Measurements from ENCODE around the gene GNG7. TPM values are rescaled to one million over a fixed set of nuclear protein-coding genes. Genes with fewer than 3 reads are reported as not detected.

Gene GNG7
- polyA plus RNA-seq, 3 donors: 1.1 to 1.6 (median 1.3) TPM

- no peak overlapping the region for H3K4me3 ChIP-seq (replicated peaks in 1 of 3; ENCODE audit: low read depth in 2 of 3, low read length in 3 of 3)
- H3K27me3 ChIP-seq (ENCODE audit: control insufficient read depth in 2 of 2, insufficient read depth in 2 of 2, low read length in 2 of 2): no peaks in the 10 kb centered on the region
- intact Hi-C loops (cut with micrococcal nuclease): loop anchor here in 1 of 2 donors (5.0 kb wide), 1 partner anchor 37 kb away; no protein-coding TSS in a partner anchor
- no peak overlapping the region for H3K4me3 Mint-ChIP-seq
- H3K36me3 Mint-ChIP-seq: no peaks in the 10 kb centered on the region
- H3K4me2 ChIP-seq (replicated peaks; ENCODE audit: extremely low read depth, low read length, poor library complexity, severe bottlenecking): no peak overlapping the region
- no peak overlapping the region for H3K27ac ChIP-seq (ENCODE audit: low read depth in 1 of 2, low read length in 2 of 2)
- DNase-seq: no peak
- no peaks in the 10 kb centered on the region for H3K36me3 ChIP-seq (replicated peaks in 1 of 2; ENCODE audit: control insufficient read depth in 1 of 2, insufficient read depth in 2 of 2, low read length in 2 of 2)
- H3K79me2 ChIP-seq (ENCODE audit: insufficient read depth, low read length): peaks cover 3% of the 10 kb centered on the region
- H4K20me1 ChIP-seq (ENCODE audit: insufficient read depth, low read length): no peaks in the 10 kb centered on the region
- 58% methylated on average over 3 of the region's 5 CpGs for WGBS (ENCODE audit: insufficient coverage)
- H2AFZ ChIP-seq (ENCODE audit: insufficient read depth, low read depth, low read length, poor library complexity, severe bottlenecking): no peak overlapping the region
- H3K4me1 Mint-ChIP-seq: peaks cover 34% of the 10 kb centered on the region
- H3K9ac ChIP-seq (ENCODE audit: insufficient read depth, low read length, poor library complexity, severe bottlenecking): no peak overlapping the region
- peaks cover 0 to 6% (median 0%) of the 10 kb centered on the region in 3 donors for H3K27me3 Mint-ChIP-seq (ENCODE audit: low read depth in 3 of 3)
- no peaks in the 10 kb centered on the region for H3K9me3 ChIP-seq (replicated peaks in 1 of 2; ENCODE audit: control insufficient read depth in 1 of 2, insufficient read depth in 1 of 2, low read length in 2 of 2)
- H3K27ac Mint-ChIP-seq: peak overlapping the region in 2 of 7 donors; percentile 8 to 51
- peaks cover 0 to 5% (median 0%) of the 10 kb centered on the region in 7 donors for H3K9me3 Mint-ChIP-seq
- no peak for TF ChIP-seq CTCF (IDR thresholded peaks at IDR 0.05)
- peaks cover 14 to 16% of the 10 kb centered on the region in 2 donors for H3K4me1 ChIP-seq (ENCODE audit: control insufficient read depth in 1 of 2, insufficient read depth in 2 of 2, low read length in 2 of 2)
Observed at GRCh38 chr19:2694196-2694595, 8.3 kb downstream of the GNG7 start.

- no peak overlapping the region for H2AFZ ChIP-seq (ENCODE audit: insufficient read depth, low read depth, low read length, poor library complexity, severe bottlenecking)
- Mint-ChIP-seq H3K4me1 (peaks cover 28% of the 10 kb centered on the region), H3K4me3 (no peak overlapping the region), H3K9me3 (peaks cover 0 to 5% (median 0%) of the 10 kb centered on the region in 7 donors), H3K36me3 (no peaks in the 10 kb centered on the region), H3K27ac (peak overlapping the region in 1 of 7 donors; percentile 8), H3K27me3 (ENCODE audit: low read depth in 3 of 3) (peaks cover 0 to 6% (median 0%) of the 10 kb centered on the region in 3 donors)
- H3K4me3 ChIP-seq (replicated peaks in 1 of 3; ENCODE audit: low read depth in 2 of 3, low read length in 3 of 3): no peak overlapping the region
- H3K27me3 ChIP-seq (ENCODE audit: control insufficient read depth in 2 of 2, insufficient read depth in 2 of 2, low read length in 2 of 2): no peaks in the 10 kb centered on the region
- no peaks in the 10 kb centered on the region for H4K20me1 ChIP-seq (ENCODE audit: insufficient read depth, low read length)
- intact Hi-C loops (cut with micrococcal nuclease): loop anchor here in 1 of 2 donors (5.0 kb wide), 1 partner anchor 36 kb away; no protein-coding TSS in a partner anchor
- 93% methylated on average over 5 of the region's 12 CpGs for WGBS (ENCODE audit: insufficient coverage)
- no peaks in the 10 kb centered on the region for H3K36me3 ChIP-seq (replicated peaks in 1 of 2; ENCODE audit: control insufficient read depth in 1 of 2, insufficient read depth in 2 of 2, low read length in 2 of 2)
- H3K79me2 ChIP-seq (ENCODE audit: insufficient read depth, low read length): peaks cover 3% of the 10 kb centered on the region
- H3K4me1 ChIP-seq (ENCODE audit: control insufficient read depth in 1 of 2, insufficient read depth in 2 of 2, low read length in 2 of 2): peaks cover 14 to 16% of the 10 kb centered on the region in 2 donors
- H3K4me2 ChIP-seq (replicated peaks; ENCODE audit: extremely low read depth, low read length, poor library complexity, severe bottlenecking): no peak overlapping the region
- no peak overlapping the region for H3K9ac ChIP-seq (ENCODE audit: insufficient read depth, low read length, poor library complexity, severe bottlenecking)
- no peaks in the 10 kb centered on the region for H3K9me3 ChIP-seq (replicated peaks in 1 of 2; ENCODE audit: control insufficient read depth in 1 of 2, insufficient read depth in 1 of 2, low read length in 2 of 2)
- no peak for TF ChIP-seq CTCF (IDR thresholded peaks at IDR 0.05)
- no peak for DNase-seq
- no peak overlapping the region for H3K27ac ChIP-seq (ENCODE audit: low read depth in 1 of 2, low read length in 2 of 2)
Observed at GRCh38 chr19:2693492-2694160, 8.9 kb downstream of the GNG7 start.
